ENCODE data around the gene XPA. TPM values are rescaled to one million over a fixed set of nuclear protein-coding genes. Genes with fewer than 3 reads are reported as not detected.
A peak's percentile ranks its signal among the peaks of the same experiment; 100 is the strongest.

XPA gene
- total and polyA plus RNA-seq, 2 of the 13 experiments (the other 11 are each of a cell fraction or from before 2014, with no cell fraction given), result 2.3 to 15.2 TPM

GRCh38 chr9:97632985-97633858, 63.9 kb downstream of the XPA start, which contains the start of the genes NCBP1 and TSTD2 (continued):
- TF ChIP-seq FOXP1 (IDR thresholded peaks at IDR 0.05) (no peak), FOXP1 (CRISPR knock-in tag; IDR thresholded peaks at IDR 0.05) (no peak), NFE2L2 (IDR thresholded peaks at IDR 0.05; ENCODE audit: low read length) (no peak), NBN (conservative IDR thresholded peaks at IDR 0.05) (no peak), ZNF547 (CRISPR knock-in tag; IDR thresholded peaks at IDR 0.05) (peak; percentile 90), SIX4 (CRISPR knock-in tag; IDR thresholded peaks at IDR 0.05) (no peak), UBTF (CRISPR knock-in tag; IDR thresholded peaks at IDR 0.05) (peak; percentile 76), TCF7 (IDR thresholded peaks at IDR 0.05; ENCODE audit: low read depth) (no peak; the same call in 1 of the 2 replicates), TARDBP (CRISPR knock-in tag; IDR thresholded peaks at IDR 0.05) (peak; percentile 55), JUN (CRISPR knock-in tag; IDR thresholded peaks at IDR 0.05) (peak; percentile 16), ZNF224 (CRISPR knock-in tag; IDR thresholded peaks at IDR 0.05) (no peak; the same call in 1 of the 2 replicates), ZBTB7B (CRISPR knock-in tag; IDR thresholded peaks at IDR 0.05) (peak; percentile 85), ZNF569 (CRISPR knock-in tag; IDR thresholded peaks at IDR 0.05; ENCODE audit: borderline replicate concordance) (no peak), ZNF782 (CRISPR knock-in tag; IDR thresholded peaks at IDR 0.05; ENCODE audit: borderline replicate concordance) (no peak), IRX3 (CRISPR knock-in tag; IDR thresholded peaks at IDR 0.05; ENCODE audit: borderline replicate concordance, low read depth) (0 out of 2 replicates have a peak, but pooled peaks have one; percentile 36), ZNF329 (CRISPR knock-in tag; IDR thresholded peaks at IDR 0.05; ENCODE audit: low read depth) (no peak), MAFG (CRISPR knock-in tag; IDR thresholded peaks at IDR 0.05) (no peak), FOXA3 (CRISPR knock-in tag; IDR thresholded peaks at IDR 0.05) (peak; percentile 40; the same call in 1 of the 2 replicates), ZNF414 (CRISPR knock-in tag; IDR thresholded peaks at IDR 0.05) (no peak), CREBL2 (CRISPR knock-in tag; IDR thresholded peaks at IDR 0.05; ENCODE audit: borderline replicate concordance) (peak; percentile 79; the same call in 1 of the 2 replicates), ZNF564 (CRISPR knock-in tag; IDR thresholded peaks at IDR 0.05) (peak; percentile 68; the same call in 1 of the 2 replicates), ZSCAN30 (CRISPR knock-in tag; IDR thresholded peaks at IDR 0.05) (no peak)
- TF ChIP-seq, protein P1, sequence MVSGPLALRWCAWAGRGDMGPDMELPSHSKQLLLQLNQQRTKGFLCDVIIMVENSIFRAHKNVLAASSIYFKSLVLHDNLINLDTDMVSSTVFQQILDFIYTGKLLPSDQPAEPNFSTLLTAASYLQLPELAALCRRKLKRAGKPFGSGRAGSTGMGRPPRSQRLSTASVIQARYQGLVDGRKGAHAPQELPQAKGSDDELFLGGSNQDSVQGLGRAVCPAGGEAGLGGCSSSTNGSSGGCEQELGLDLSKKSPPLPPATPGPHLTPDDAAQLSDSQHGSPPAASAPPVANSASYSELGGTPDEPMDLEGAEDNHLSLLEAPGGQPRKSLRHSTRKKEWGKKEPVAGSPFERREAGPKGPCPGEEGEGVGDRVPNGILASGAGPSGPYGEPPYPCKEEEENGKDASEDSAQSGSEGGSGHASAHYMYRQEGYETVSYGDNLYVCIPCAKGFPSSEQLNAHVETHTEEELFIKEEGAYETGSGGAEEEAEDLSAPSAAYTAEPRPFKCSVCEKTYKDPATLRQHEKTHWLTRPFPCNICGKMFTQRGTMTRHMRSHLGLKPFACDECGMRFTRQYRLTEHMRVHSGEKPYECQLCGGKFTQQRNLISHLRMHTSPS (CRISPR knock-in tag; IDR thresholded peaks at IDR 0.05; ENCODE audit: low read depth), result no peak
- TF ChIP-seq, protein P2, sequence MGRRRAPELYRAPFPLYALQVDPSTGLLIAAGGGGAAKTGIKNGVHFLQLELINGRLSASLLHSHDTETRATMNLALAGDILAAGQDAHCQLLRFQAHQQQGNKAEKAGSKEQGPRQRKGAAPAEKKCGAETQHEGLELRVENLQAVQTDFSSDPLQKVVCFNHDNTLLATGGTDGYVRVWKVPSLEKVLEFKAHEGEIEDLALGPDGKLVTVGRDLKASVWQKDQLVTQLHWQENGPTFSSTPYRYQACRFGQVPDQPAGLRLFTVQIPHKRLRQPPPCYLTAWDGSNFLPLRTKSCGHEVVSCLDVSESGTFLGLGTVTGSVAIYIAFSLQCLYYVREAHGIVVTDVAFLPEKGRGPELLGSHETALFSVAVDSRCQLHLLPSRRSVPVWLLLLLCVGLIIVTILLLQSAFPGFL (CRISPR knock-in tag; IDR thresholded peaks at IDR 0.05), result no peak

Measured in HepG2 (cell line).